HEK293 (cell line): ENCODE results near the gene GABRA1.

Source experiments
- CTCF ChIA-PET: fragments of 350-600 bp; formaldehyde crosslinking; extraction: SDS; loops from one replicate; lab custom pipeline; 2021; ENCODE audit warnings: antibody characterized with exemption; lab: Yijun Ruan, JAX
- POLR2A ChIA-PET: fragments of 300-600 bp; formaldehyde crosslinking; extraction: SDS; loops from one replicate; lab custom pipeline; 2020; ENCODE audit warnings: antibody characterized with exemption, inconsistent platforms; lab: Yijun Ruan, JAX
- H3K27ac ChIP-seq: fragments of 200-500 bp; sonication (Bioruptor generic); 2 replicates; pipeline ENCODE4 v1.5.1; 2014; ENCODE audit warnings: low read depth, low read length, control low read depth, inconsistent platforms; ENCODE audit errors: extremely low read depth
- H3K36me3 ChIP-seq, 2 experiments: fragments of 200-500 bp in 1 of 2; sonication (Bioruptor generic) in 1 of 2; 1 replicate in 1 of 2; 2 replicates in 1 of 2; pipeline ENCODE4 v1.5.1; 2014 to 2017; ENCODE audit warnings: inconsistent platforms in 2 of 2, low read length in 2 of 2; ENCODE audit not compliant: control insufficient read depth in 2 of 2, insufficient read depth in 1 of 2
- H3K4me1 ChIP-seq: fragments of 200-500 bp; sonication (Bioruptor generic); 2 replicates; pipeline ENCODE4 v1.5.1; 2014; ENCODE audit warnings: mild to moderate bottlenecking, low read length, inconsistent platforms; ENCODE audit not compliant: control insufficient read depth, insufficient read depth
- H3K4me3 ChIP-seq: 2 replicates; pipeline ENCODE4 v1.5.1; 2011; ENCODE audit warnings: low read depth, mild to moderate bottlenecking, control low read depth, low read length, moderate library complexity
- H3K9me3 ChIP-seq: fragments of 200-500 bp; sonication (Bioruptor generic); 2 replicates; pipeline ENCODE4 v1.5.1; 2014; ENCODE audit warnings: low read depth, low read length, inconsistent platforms; ENCODE audit not compliant: control insufficient read depth, insufficient read depth
- GFI1B ChIP-seq: fragments of 450-650 bp; formaldehyde crosslinking; IDR thresholded peaks from 2 replicates; pipeline ENCODE4 v1.5.1; 2016; ENCODE audit warnings: missing biosample characterization, missing genetic modification characterization
- PRDM10 ChIP-seq: fragments of 450-650 bp; formaldehyde crosslinking; IDR thresholded peaks from 2 replicates; pipeline ENCODE4 v1.5.1; 2016; ENCODE audit warnings: missing biosample characterization, missing genetic modification characterization
- SCRT1 ChIP-seq: fragments of 450-650 bp; formaldehyde crosslinking; IDR thresholded peaks from 2 replicates; pipeline ENCODE4 v1.5.1; 2016; ENCODE audit warnings: missing biosample characterization, missing genetic modification characterization, borderline replicate concordance
- ZNF114 ChIP-seq: fragments of 450-650 bp; formaldehyde crosslinking; IDR thresholded peaks from 2 replicates; pipeline ENCODE4 v1.5.0; 2017; ENCODE audit warnings: missing biosample characterization, missing genetic modification characterization
- ZNF146 ChIP-seq: fragments of 450-650 bp; formaldehyde crosslinking; IDR thresholded peaks from 2 replicates; pipeline ENCODE4 v1.5.1; 2016; ENCODE audit warnings: missing biosample characterization, missing genetic modification characterization
- ZNF157 ChIP-seq: fragments of 450-650 bp; formaldehyde crosslinking; IDR thresholded peaks from 2 replicates; pipeline ENCODE4 v1.5.1; 2016; ENCODE audit warnings: missing biosample characterization, missing genetic modification characterization
- ZNF184 ChIP-seq: fragments of 450-650 bp; IDR thresholded peaks from 2 replicates; pipeline ENCODE4 v1.5.1; 2018; ENCODE audit warnings: missing biosample characterization, mild to moderate bottlenecking, missing genetic modification characterization
- ZNF280D ChIP-seq: fragments of 450-650 bp; formaldehyde crosslinking; IDR thresholded peaks from 2 replicates; pipeline ENCODE4 v1.5.1; 2016; ENCODE audit warnings: missing biosample characterization, missing genetic modification characterization
- ZNF362 ChIP-seq: fragments of 450-650 bp; formaldehyde crosslinking; IDR thresholded peaks from 2 replicates; pipeline ENCODE4 v1.5.1; 2016; ENCODE audit warnings: missing biosample characterization, missing genetic modification characterization
- ZNF394 ChIP-seq: fragments of 450-650 bp; formaldehyde crosslinking; IDR thresholded peaks from 2 replicates; pipeline ENCODE4 v1.5.1; 2016; ENCODE audit warnings: missing biosample characterization, missing genetic modification characterization, mild to moderate bottlenecking, moderate library complexity, borderline replicate concordance
- ZNF416 ChIP-seq: fragments of 450-650 bp; formaldehyde crosslinking; IDR thresholded peaks from 2 replicates; pipeline ENCODE4 v1.5.1; 2016; ENCODE audit warnings: missing biosample characterization, missing genetic modification characterization
- ZNF514 ChIP-seq: fragments of 450-650 bp; formaldehyde crosslinking; IDR thresholded peaks from 2 replicates; pipeline ENCODE4 v1.5.1; 2016; ENCODE audit warnings: missing biosample characterization, missing genetic modification characterization
- ZNF555 ChIP-seq: fragments of 450-650 bp; formaldehyde crosslinking; conservative IDR thresholded peaks from 2 replicates; pipeline ENCODE4 v1.5.1; 2017; ENCODE audit warnings: missing biosample characterization, mild to moderate bottlenecking, missing genetic modification characterization, inconsistent platforms
- ZNF621 ChIP-seq: fragments of 450-650 bp; formaldehyde crosslinking; IDR thresholded peaks from 2 replicates; pipeline ENCODE4 v1.5.1; 2017; ENCODE audit warnings: missing biosample characterization, missing genetic modification characterization
- ZNF664 ChIP-seq: fragments of 450-650 bp; formaldehyde crosslinking; IDR thresholded peaks from 2 replicates; pipeline ENCODE4 v1.5.1; 2016; ENCODE audit warnings: missing biosample characterization, missing genetic modification characterization
- ZNF776 ChIP-seq: fragments of 450-650 bp; formaldehyde crosslinking; IDR thresholded peaks from 2 replicates; pipeline ENCODE4 v1.5.0; 2017; ENCODE audit warnings: missing biosample characterization, missing genetic modification characterization, borderline replicate concordance
- ZNF791 ChIP-seq: fragments of 450-650 bp; formaldehyde crosslinking; IDR thresholded peaks from 2 replicates; pipeline ENCODE4 v1.5.1; 2016; ENCODE audit warnings: missing biosample characterization, missing genetic modification characterization
- TF ChIP-seq, protein P1 (sequence below): fragments of 450-650 bp; formaldehyde crosslinking; IDR thresholded peaks from 2 replicates; pipeline ENCODE4 v1.5.0; 2017; ENCODE audit warnings: missing biosample characterization, missing genetic modification characterization, borderline replicate concordance
- TF ChIP-seq, protein P2 (sequence below): fragments of 450-650 bp; formaldehyde crosslinking; IDR thresholded peaks from 2 replicates; pipeline ENCODE4 v1.5.1; 2016; ENCODE audit warnings: missing biosample characterization, missing genetic modification characterization

Gene GABRA1

DNA sequence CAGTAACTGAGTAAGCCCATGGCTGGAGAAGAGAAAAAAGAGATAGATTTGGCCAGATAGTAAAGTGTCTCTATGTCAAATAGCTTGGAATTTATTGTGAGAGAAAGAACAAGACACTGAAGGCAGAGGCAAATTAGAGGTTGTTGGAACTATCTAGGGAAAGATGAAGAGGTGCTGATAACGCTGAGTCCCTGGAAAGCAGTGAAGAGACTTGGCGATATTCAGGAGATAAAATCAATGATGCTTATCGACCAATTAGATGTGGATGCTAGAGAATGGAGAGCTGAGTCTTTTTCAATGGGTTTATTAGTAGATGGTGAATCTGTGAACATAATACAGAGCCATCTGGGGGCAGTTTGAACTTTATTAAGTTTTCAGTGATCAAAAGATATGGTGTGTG, 48.6 kb upstream of the GABRA1 start (continued):
- no peak for TF ChIP-seq ZNF280D
- TF ChIP-seq ZNF514 (tag by site-specific recombination): no peak
- TF ChIP-seq ZNF555 (tag by site-specific recombination): no peak
- no peak for TF ChIP-seq ZNF664 (tag by site-specific recombination)
- no peak for TF ChIP-seq ZNF416 (tag by site-specific recombination)
- TF ChIP-seq, protein P1, sequence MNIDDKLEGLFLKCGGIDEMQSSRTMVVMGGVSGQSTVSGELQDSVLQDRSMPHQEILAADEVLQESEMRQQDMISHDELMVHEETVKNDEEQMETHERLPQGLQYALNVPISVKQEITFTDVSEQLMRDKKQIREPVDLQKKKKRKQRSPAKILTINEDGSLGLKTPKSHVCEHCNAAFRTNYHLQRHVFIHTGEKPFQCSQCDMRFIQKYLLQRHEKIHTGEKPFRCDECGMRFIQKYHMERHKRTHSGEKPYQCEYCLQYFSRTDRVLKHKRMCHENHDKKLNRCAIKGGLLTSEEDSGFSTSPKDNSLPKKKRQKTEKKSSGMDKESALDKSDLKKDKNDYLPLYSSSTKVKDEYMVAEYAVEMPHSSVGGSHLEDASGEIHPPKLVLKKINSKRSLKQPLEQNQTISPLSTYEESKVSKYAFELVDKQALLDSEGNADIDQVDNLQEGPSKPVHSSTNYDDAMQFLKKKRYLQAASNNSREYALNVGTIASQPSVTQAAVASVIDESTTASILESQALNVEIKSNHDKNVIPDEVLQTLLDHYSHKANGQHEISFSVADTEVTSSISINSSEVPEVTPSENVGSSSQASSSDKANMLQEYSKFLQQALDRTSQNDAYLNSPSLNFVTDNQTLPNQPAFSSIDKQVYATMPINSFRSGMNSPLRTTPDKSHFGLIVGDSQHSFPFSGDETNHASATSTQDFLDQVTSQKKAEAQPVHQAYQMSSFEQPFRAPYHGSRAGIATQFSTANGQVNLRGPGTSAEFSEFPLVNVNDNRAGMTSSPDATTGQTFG: no peak
- no peak for TF ChIP-seq PRDM10 (tag by site-specific recombination)
- TF ChIP-seq ZNF394 (tag by site-specific recombination): no peak
- no peak for TF ChIP-seq ZNF184 (tag by site-specific recombination)
- no peak for TF ChIP-seq ZNF114 (tag by site-specific recombination)
- TF ChIP-seq ZNF157 (tag by site-specific recombination): no peak
- TF ChIP-seq ZNF146 (tag by site-specific recombination): no peak
- no peak for TF ChIP-seq GFI1B (tag by site-specific recombination)

DNA sequence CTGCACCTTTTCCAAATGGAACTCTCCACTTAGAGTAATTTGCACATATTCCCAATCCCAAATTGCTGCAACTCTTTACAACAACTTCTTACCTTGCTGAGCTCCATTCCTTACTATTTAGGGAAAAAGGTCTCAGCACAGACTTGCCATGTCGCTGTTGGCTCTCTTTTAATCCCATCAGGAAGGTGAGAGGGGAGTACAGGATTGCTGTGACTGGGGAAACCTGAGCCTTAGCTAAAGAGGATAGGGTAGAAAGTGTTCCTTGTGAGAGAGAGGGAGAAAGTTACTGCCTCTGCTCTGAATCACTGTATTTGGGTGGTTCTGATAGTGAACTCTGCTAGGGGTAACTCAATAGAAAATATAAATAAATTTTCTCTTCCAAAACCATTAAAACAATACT, 43.7 kb upstream of the GABRA1 start:
- no peak overlapping the region for H3K4me3 ChIP-seq
- CTCF ChIA-PET: no interaction called here
- H3K4me1 ChIP-seq: no peaks in the 10 kb centered on the region
- POLR2A ChIA-PET: no interaction called here
- no peak overlapping the region for H3K27ac ChIP-seq
- no peak for TF ChIP-seq ZNF776 (tag by site-specific recombination)
- TF ChIP-seq ZNF621 (tag by site-specific recombination): no peak
- TF ChIP-seq ZNF362: no peak
- TF ChIP-seq SCRT1: no peak
- TF ChIP-seq, protein P2, sequence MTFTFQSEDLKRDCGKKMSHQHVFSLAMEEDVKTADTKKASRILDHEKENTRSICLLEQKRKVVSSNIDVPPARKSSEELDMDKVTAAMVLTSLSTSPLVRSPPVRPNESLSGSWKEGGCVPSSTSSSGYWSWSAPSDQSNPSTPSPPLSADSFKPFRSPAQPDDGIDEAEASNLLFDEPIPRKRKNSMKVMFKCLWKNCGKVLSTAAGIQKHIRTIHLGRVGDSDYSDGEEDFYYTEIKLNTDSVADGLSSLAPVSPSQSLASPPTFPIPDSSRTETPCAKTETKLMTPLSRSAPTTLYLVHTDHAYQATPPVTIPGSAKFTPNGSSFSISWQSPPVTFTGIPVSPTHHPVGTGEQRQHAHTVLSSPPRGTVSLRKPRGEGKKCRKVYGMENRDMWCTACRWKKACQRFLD (tag by site-specific recombination): no peak
- TF ChIP-seq ZNF791 (tag by site-specific recombination): no peak
- no peaks in the 10 kb centered on the region for H3K36me3 ChIP-seq
- no peaks in the 10 kb centered on the region for H3K9me3 ChIP-seq
